Measurements from ENCODE around the gene CLEC16A. TPM values are rescaled to one million over a fixed set of nuclear protein-coding genes. Genes with fewer than 3 reads are reported as not detected.

CLEC16A gene
- total and polyA plus RNA-seq, 2 donors (not counting 1 experiment from before 2014, with no cell fraction given) = 21.9 to 79.5 TPM

GRCh38 chr16:11024333-11025053 is 80.1 kb downstream of the CLEC16A start:
- Mint-ChIP-seq H3K9me3 (ENCODE audit: insufficient read depth) (peaks cover 4% of the 10 kb centered on the region), H3K4me1 (no peaks in the 10 kb centered on the region), H3K4me3 (no peak overlapping the region), H3K27me3 (no peaks in the 10 kb centered on the region), H3K27ac (no peak overlapping the region)
- Histone ChIP-seq H4K20me1 (ENCODE audit: control insufficient read depth, insufficient read depth, low read length, poor library complexity, severe bottlenecking) (no peaks in the 10 kb centered on the region), H3K36me3 (replicated peaks in 1 of 2; ENCODE audit: control extremely low read depth in 1 of 2, control insufficient read depth in 1 of 2, extremely low read depth in 1 of 2, insufficient read depth in 2 of 2, low read length in 1 of 2) (peaks cover 31 to 66% of the 10 kb centered on the region in 2 experiments), H3K4me1 (ENCODE audit: control insufficient read depth in 2 of 2, insufficient read depth in 2 of 2, low read length in 2 of 2) (no peaks in the 10 kb centered on the region), H3K27me3 (replicated peaks in 1 of 4; ENCODE audit: control extremely low read depth in 1 of 4, control insufficient read depth in 3 of 4, insufficient read depth in 4 of 4, low read length in 3 of 4) (no peaks in the 10 kb centered on the region), H3K4me3 (ENCODE audit: control extremely low read depth in 1 of 5, extremely low read depth in 1 of 5, insufficient read depth in 1 of 5, low read depth in 2 of 5, low read length in 4 of 5) (no peak overlapping the region), H3K4me2 (replicated peaks; ENCODE audit: low read depth, low read length, poor library complexity, severe bottlenecking) (no peak overlapping the region), H3K9ac (ENCODE audit: low read length) (no peak overlapping the region), H3K9me3 (ENCODE audit: control extremely low read depth in 1 of 3, control insufficient read depth in 2 of 3, insufficient read depth in 1 of 3, low read length in 2 of 3) (peaks cover 10 to 31% (median 24%) of the 10 kb centered on the region in 3 donors), H2AFZ (ENCODE audit: insufficient read depth, low read depth, low read length, poor library complexity, severe bottlenecking) (no peak overlapping the region), H3K79me2 (ENCODE audit: control insufficient read depth, insufficient read depth, low read length) (no peaks in the 10 kb centered on the region), H3K27ac (ENCODE audit: low read length in 2 of 2) (no peak overlapping the region)
- WGBS (ENCODE audit: insufficient coverage) = 98% methylated on average over 8 of the region's 9 CpGs
- no peak for ATAC-seq (ENCODE audit: low read depth)
- no peak for DNase-seq
- TF ChIP-seq EZH2 (IDR thresholded peaks at IDR 0.05; ENCODE audit: borderline replicate concordance, insufficient read depth, low read depth, low read length, poor library complexity, severe bottlenecking) (no peak), CTCF (IDR thresholded peaks at IDR 0.05) (no peak)
- POLR2A ChIA-PET = interaction anchor here (0.6 kb wide), 1 partner anchor 127 kb away, joined by 3 read pairs; no protein-coding TSS in a partner anchor
- intact Hi-C loops (cut with micrococcal nuclease) = no loop called here
- CTCF ChIA-PET = interaction anchor here (0.6 to 1.2 kb wide), 2 partner anchors 56 to 744 kb away, joined by 3 to 4 read pairs; no protein-coding TSS in a partner anchor

GRCh38 chr16:11025120-11025531 is 80.8 kb downstream of the CLEC16A start:
- no peak for DNase-seq
- Histone ChIP-seq H3K27me3 (replicated peaks in 1 of 4; ENCODE audit: control extremely low read depth in 1 of 4, control insufficient read depth in 3 of 4, insufficient read depth in 4 of 4, low read length in 3 of 4) (no peaks in the 10 kb centered on the region), H3K36me3 (replicated peaks in 1 of 2; ENCODE audit: control extremely low read depth in 1 of 2, control insufficient read depth in 1 of 2, extremely low read depth in 1 of 2, insufficient read depth in 2 of 2, low read length in 1 of 2) (peaks cover 33 to 68% of the 10 kb centered on the region in 2 experiments), H3K79me2 (ENCODE audit: control insufficient read depth, insufficient read depth, low read length) (no peaks in the 10 kb centered on the region), H3K27ac (ENCODE audit: low read length in 2 of 2) (no peak overlapping the region), H3K9ac (ENCODE audit: low read length) (no peak overlapping the region), H4K20me1 (ENCODE audit: control insufficient read depth, insufficient read depth, low read length, poor library complexity, severe bottlenecking) (no peaks in the 10 kb centered on the region), H3K9me3 (ENCODE audit: control extremely low read depth in 1 of 3, control insufficient read depth in 2 of 3, insufficient read depth in 1 of 3, low read length in 2 of 3) (peaks cover 10 to 31% (median 24%) of the 10 kb centered on the region in 3 donors), H3K4me3 (ENCODE audit: control extremely low read depth in 1 of 5, extremely low read depth in 1 of 5, insufficient read depth in 1 of 5, low read depth in 2 of 5, low read length in 4 of 5) (no peak overlapping the region), H3K4me2 (replicated peaks; ENCODE audit: low read depth, low read length, poor library complexity, severe bottlenecking) (no peak overlapping the region), H2AFZ (ENCODE audit: insufficient read depth, low read depth, low read length, poor library complexity, severe bottlenecking) (no peak overlapping the region), H3K4me1 (ENCODE audit: control insufficient read depth in 2 of 2, insufficient read depth in 2 of 2, low read length in 2 of 2) (no peaks in the 10 kb centered on the region)
- no peak for TF ChIP-seq CTCF (IDR thresholded peaks at IDR 0.05)
- no peak for TF ChIP-seq EZH2 (IDR thresholded peaks at IDR 0.05; ENCODE audit: borderline replicate concordance, insufficient read depth, low read depth, low read length, poor library complexity, severe bottlenecking)
- Mint-ChIP-seq H3K4me1 (no peaks in the 10 kb centered on the region), H3K27me3 (no peaks in the 10 kb centered on the region), H3K4me3 (no peak overlapping the region), H3K9me3 (ENCODE audit: insufficient read depth) (peaks cover 4% of the 10 kb centered on the region), H3K27ac (no peak overlapping the region)
- no CpG with 5 or more reads among the region's 3 CpGs for WGBS (ENCODE audit: insufficient coverage)
- ChIA-PET CTCF (interaction anchor here (0.6 to 1.2 kb wide), 2 partner anchors 57 to 743 kb away, joined by 3 to 4 read pairs; no protein-coding TSS in a partner anchor), POLR2A (no interaction called here)
- intact Hi-C loops (cut with micrococcal nuclease) = no loop called here
- no peak for ATAC-seq (ENCODE audit: low read depth)
